ENCODE data around the gene D2HGDH. TPM values are rescaled to one million over a fixed set of nuclear protein-coding genes. Genes with fewer than 3 reads are reported as not detected.

Gene D2HGDH
- total and polyA plus RNA-seq, 10 of the 15 experiments (the other 5 are each of a cell fraction or from before 2014, with no cell fraction given): 0.52 to 32.1 (median 11.0) TPM

DNA sequence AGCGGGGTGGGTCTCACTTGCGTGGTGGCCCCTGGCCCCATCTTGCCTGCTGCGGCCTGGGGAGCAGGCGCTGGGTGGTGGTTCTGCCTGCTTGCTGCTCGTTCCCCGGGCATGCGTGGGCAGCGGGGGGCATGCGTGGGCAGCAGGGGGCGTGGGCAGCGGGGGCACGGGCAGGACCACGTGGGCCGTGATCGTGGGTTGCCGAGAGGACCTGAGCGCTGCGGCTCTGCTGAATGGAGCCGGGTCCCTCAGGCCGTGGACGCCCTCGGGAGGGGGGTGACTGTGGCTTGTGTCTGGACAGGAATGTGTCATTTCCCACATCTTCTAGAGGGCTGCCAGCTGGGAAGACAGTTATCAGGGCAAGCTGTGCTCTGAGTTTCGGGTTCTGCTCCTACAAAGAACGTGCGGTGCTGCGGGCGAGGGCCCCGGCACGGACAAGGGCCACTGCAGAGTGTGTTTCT lies 33.9 kb downstream of the D2HGDH start:
- 90% methylated on average over 23 of the region's 29 CpGs for WGBS (ENCODE audit: insufficient coverage, insufficient replicate concordance, low lambda C conversion rate, missing lambda C conversion rate)
- H3K9me3 ChIP-seq (replicated peaks; ENCODE audit: control insufficient read depth, insufficient read depth, low read length): no peaks in the 10 kb centered on the region
- H3K27me3 ChIP-seq (replicated peaks in 1 of 2; ENCODE audit: control insufficient read depth in 2 of 2, insufficient read depth in 2 of 2, low read length in 1 of 2): no peaks in the 10 kb centered on the region
- H3K4me2 ChIP-seq (ENCODE audit: control insufficient read depth, insufficient read depth): no peak overlapping the region
- ChIA-PET SMC1A (ENCODE audit: uncharacterized antibody, unreplicated experiment) (no interaction called here), CTCF (no interaction called here), RAD21 (ENCODE audit: unreplicated experiment) (no interaction called here), POLR2A (no interaction called here)
- DNase-seq (ENCODE audit: low read depth, low spot score) (no peak), FAIRE-seq (no peak), ATAC-seq (no peak)
- no peaks in the 10 kb centered on the region for H4K20me1 ChIP-seq (ENCODE audit: control insufficient read depth, insufficient read depth)
- no TSS peak for BruUV-seq (replicated peaks)
- H3K4me3 ChIP-seq: no peak overlapping the region
- H2AFZ ChIP-seq (ENCODE audit: control insufficient read depth, low read depth, low read length): no peak overlapping the region
- TF ChIP-seq, protein P1, sequence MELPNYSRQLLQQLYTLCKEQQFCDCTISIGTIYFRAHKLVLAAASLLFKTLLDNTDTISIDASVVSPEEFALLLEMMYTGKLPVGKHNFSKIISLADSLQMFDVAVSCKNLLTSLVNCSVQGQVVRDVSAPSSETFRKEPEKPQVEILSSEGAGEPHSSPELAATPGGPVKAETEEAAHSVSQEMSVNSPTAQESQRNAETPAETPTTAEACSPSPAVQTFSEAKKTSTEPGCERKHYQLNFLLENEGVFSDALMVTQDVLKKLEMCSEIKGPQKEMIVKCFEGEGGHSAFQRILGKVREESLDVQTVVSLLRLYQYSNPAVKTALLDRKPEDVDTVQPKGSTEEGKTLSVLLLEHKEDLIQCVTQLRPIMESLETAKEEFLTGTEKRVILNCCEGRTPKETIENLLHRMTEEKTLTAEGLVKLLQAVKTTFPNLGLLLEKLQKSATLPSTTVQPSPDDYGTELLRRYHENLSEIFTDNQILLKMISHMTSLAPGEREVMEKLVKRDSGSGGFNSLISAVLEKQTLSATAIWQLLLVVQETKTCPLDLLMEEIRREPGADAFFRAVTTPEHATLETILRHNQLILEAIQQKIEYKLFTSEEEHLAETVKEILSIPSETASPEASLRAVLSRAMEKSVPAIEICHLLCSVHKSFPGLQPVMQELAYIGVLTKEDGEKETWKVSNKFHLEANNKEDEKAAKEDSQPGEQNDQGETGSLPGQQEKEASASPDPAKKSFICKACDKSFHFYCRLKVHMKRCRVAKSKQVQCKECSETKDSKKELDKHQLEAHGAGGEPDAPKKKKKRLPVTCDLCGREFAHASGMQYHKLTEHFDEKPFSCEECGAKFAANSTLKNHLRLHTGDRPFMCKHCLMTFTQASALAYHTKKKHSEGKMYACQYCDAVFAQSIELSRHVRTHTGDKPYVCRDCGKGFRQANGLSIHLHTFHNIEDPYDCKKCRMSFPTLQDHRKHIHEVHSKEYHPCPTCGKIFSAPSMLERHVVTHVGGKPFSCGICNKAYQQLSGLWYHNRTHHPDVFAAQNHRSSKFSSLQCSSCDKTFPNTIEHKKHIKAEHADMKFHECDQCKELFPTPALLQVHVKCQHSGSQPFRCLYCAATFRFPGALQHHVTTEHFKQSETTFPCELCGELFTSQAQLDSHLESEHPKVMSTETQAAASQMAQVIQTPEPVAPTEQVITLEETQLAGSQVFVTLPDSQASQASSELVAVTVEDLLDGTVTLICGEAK (IDR thresholded peaks at IDR 0.05; ENCODE audit: borderline replicate concordance): no peak
- TF ChIP-seq ZZZ3 (IDR thresholded peaks at IDR 0.05; ENCODE audit: control insufficient read depth, insufficient read length, low read depth) (no peak), HDGF (IDR thresholded peaks at IDR 0.05) (no peak)
- TF ChIP-seq, protein P2, sequence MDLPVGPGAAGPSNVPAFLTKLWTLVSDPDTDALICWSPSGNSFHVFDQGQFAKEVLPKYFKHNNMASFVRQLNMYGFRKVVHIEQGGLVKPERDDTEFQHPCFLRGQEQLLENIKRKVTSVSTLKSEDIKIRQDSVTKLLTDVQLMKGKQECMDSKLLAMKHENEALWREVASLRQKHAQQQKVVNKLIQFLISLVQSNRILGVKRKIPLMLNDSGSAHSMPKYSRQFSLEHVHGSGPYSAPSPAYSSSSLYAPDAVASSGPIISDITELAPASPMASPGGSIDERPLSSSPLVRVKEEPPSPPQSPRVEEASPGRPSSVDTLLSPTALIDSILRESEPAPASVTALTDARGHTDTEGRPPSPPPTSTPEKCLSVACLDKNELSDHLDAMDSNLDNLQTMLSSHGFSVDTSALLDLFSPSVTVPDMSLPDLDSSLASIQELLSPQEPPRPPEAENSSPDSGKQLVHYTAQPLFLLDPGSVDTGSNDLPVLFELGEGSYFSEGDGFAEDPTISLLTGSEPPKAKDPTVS (IDR thresholded peaks at IDR 0.05; ENCODE audit: low read depth, low read length): no peak
- no peak overlapping the region for H3K27ac ChIP-seq (ENCODE audit: control insufficient read depth, insufficient read depth)
- in situ Hi-C loops (cut with MboI): no loop called here
- peaks cover 22% of the 10 kb centered on the region for H3K4me1 ChIP-seq (ENCODE audit: control insufficient read depth, insufficient read depth, low read length)
- intact Hi-C loops (cut with micrococcal nuclease; ENCODE audit: unreplicated experiment): no loop called here
- no peaks in the 10 kb centered on the region for H3K79me2 ChIP-seq (ENCODE audit: control insufficient read depth, insufficient read depth, low read length)
- H3K9ac ChIP-seq (ENCODE audit: control insufficient read depth, insufficient read depth, low read length): no peak overlapping the region
- no peaks in the 10 kb centered on the region for H3K36me3 ChIP-seq (ENCODE audit: control insufficient read depth in 2 of 2, insufficient read depth in 2 of 2, low read length in 1 of 2)
